DND-41 (cell line): ENCODE measurements around the gene HID1.

Experiments used
- ATAC-seq: fragments of 200-7000 bp; cut with Tn5 transposase; 3 replicates; pipeline ENCODE4 v1.9.1; 2021; ENCODE audit warnings: low read depth; ENCODE audit not compliant: insufficient read depth
- DNase-seq: peaks from one replicate; pipeline ENCODE4 v3.0.0-alpha.2; 2020
- H2AFZ ChIP-seq: 2 replicates; pipeline ENCODE4 v1.6.0; 2012; ENCODE audit warnings: low read depth, low read length
- H3K27ac ChIP-seq: 2 replicates; pipeline ENCODE4 v1.5.1; 2012; ENCODE audit warnings: low read length, inconsistent platforms
- H3K27me3 ChIP-seq: fragments of 200-600 bp; sonication (generic); 2 replicates; pipeline ENCODE4 v1.6.0; 2012; ENCODE audit warnings: low read length, mild to moderate bottlenecking, inconsistent platforms; ENCODE audit not compliant: insufficient read depth, poor library complexity
- H3K36me3 ChIP-seq: 2 replicates; pipeline ENCODE4 v1.5.1; 2012; ENCODE audit warnings: low read length, inconsistent platforms; ENCODE audit not compliant: insufficient read depth
- H3K4me1 ChIP-seq: 2 replicates; pipeline ENCODE4 v1.5.1; 2012; ENCODE audit warnings: mild to moderate bottlenecking, low read length; ENCODE audit not compliant: insufficient read depth
- H3K4me2 ChIP-seq: 2 replicates; pipeline ENCODE4 v1.6.0; 2012; ENCODE audit warnings: mild to moderate bottlenecking, moderate library complexity, low read length, inconsistent platforms; ENCODE audit not compliant: insufficient read depth
- H3K4me3 ChIP-seq, 2 experiments: fragments of 200-600 bp in 1 of 2; shearing (Covaris generic) in 1 of 2; 2 replicates each; pipeline ENCODE4 v1.5.1; 2012 to 2016; ENCODE audit warnings: inconsistent platforms in 2 of 2, low read length in 2 of 2, mild to moderate bottlenecking in 2 of 2, low read depth in 1 of 2, moderate library complexity in 1 of 2
- H3K79me2 ChIP-seq: 2 replicates; pipeline ENCODE4 v1.6.0; 2012; ENCODE audit warnings: low read length, inconsistent platforms; ENCODE audit not compliant: insufficient read depth
- H3K9ac ChIP-seq: 2 replicates; pipeline ENCODE4 v1.6.0; 2012; ENCODE audit warnings: low read depth, mild to moderate bottlenecking, inconsistent platforms, low read length, moderate library complexity
- H3K9me3 ChIP-seq: 2 replicates; pipeline ENCODE4 v1.5.1; 2012; ENCODE audit warnings: low read length, moderate library complexity, mild to moderate bottlenecking, inconsistent platforms; ENCODE audit not compliant: insufficient read depth, severe bottlenecking
- H4K20me1 ChIP-seq: 2 replicates; pipeline ENCODE4 v1.6.0; 2012; ENCODE audit warnings: low read length; ENCODE audit not compliant: insufficient read depth
- EZH2 ChIP-seq: IDR thresholded peaks from 3 replicates; pipeline ENCODE4 v1.6.1; 2012; ENCODE audit warnings: borderline replicate concordance, low read depth, mild to moderate bottlenecking, moderate library complexity, low read length, inconsistent platforms; ENCODE audit not compliant: severe bottlenecking
- TF ChIP-seq, protein P1 (sequence below): IDR thresholded peaks from 2 replicates; pipeline ENCODE4 v1.5.1; 2012; ENCODE audit warnings: borderline replicate concordance, low read length, moderate library complexity, mild to moderate bottlenecking; ENCODE audit not compliant: poor library complexity, severe bottlenecking; ENCODE audit errors: extremely low read depth

The HID1 gene

DNA sequence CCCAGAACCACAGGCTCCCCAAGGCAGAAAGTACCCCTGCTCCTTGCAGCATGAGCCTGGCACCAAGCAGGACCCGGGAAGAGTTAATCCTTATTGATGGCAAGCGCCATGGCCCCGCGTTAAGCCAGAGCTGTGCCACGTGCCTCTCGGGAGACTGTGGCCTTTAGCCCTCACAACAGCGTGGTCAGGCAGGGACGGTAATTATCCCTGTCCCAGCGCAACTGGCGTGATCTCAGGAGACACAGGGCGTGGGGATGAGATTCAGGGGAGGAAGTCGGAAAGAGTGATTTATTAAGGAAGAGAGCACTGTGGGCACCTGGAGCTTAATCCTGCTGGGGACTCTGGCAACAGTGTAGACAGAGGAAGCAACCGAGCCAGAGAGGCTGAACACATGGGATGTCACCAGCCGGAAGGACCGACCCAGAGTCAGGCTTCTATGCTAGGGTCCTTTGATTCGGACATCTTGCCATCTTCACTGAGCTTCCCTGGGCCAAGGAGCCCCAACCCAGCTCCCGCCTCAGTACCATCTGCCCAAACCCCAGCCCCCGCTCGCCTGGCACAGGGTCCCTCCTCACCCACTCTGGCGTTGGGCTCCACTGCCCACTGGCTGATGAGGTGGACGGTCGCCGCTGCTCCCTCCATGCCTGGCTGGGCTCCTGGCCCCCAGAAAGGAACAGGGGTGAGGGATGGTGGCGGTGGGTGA is 20.0 kb downstream of the HID1 start:
- no peaks in the 10 kb centered on the region for H3K4me1 ChIP-seq
- ATAC-seq (no peak), DNase-seq (no peak)
- no peak overlapping the region for H3K4me3 ChIP-seq
- TF ChIP-seq, protein P1, sequence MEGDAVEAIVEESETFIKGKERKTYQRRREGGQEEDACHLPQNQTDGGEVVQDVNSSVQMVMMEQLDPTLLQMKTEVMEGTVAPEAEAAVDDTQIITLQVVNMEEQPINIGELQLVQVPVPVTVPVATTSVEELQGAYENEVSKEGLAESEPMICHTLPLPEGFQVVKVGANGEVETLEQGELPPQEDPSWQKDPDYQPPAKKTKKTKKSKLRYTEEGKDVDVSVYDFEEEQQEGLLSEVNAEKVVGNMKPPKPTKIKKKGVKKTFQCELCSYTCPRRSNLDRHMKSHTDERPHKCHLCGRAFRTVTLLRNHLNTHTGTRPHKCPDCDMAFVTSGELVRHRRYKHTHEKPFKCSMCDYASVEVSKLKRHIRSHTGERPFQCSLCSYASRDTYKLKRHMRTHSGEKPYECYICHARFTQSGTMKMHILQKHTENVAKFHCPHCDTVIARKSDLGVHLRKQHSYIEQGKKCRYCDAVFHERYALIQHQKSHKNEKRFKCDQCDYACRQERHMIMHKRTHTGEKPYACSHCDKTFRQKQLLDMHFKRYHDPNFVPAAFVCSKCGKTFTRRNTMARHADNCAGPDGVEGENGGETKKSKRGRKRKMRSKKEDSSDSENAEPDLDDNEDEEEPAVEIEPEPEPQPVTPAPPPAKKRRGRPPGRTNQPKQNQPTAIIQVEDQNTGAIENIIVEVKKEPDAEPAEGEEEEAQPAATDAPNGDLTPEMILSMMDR = no peak
- TF ChIP-seq EZH2 = no peak
- no peaks in the 10 kb centered on the region for H3K36me3 ChIP-seq
- no peaks in the 10 kb centered on the region for H3K79me2 ChIP-seq
- H4K20me1 ChIP-seq = no peaks in the 10 kb centered on the region
- no peaks in the 10 kb centered on the region for H3K9me3 ChIP-seq
- no peak overlapping the region for H2AFZ ChIP-seq
- no peak overlapping the region for H3K27ac ChIP-seq
- no peaks in the 10 kb centered on the region for H3K27me3 ChIP-seq
- H3K4me2 ChIP-seq = no peak overlapping the region
- no peak overlapping the region for H3K9ac ChIP-seq

DNA sequence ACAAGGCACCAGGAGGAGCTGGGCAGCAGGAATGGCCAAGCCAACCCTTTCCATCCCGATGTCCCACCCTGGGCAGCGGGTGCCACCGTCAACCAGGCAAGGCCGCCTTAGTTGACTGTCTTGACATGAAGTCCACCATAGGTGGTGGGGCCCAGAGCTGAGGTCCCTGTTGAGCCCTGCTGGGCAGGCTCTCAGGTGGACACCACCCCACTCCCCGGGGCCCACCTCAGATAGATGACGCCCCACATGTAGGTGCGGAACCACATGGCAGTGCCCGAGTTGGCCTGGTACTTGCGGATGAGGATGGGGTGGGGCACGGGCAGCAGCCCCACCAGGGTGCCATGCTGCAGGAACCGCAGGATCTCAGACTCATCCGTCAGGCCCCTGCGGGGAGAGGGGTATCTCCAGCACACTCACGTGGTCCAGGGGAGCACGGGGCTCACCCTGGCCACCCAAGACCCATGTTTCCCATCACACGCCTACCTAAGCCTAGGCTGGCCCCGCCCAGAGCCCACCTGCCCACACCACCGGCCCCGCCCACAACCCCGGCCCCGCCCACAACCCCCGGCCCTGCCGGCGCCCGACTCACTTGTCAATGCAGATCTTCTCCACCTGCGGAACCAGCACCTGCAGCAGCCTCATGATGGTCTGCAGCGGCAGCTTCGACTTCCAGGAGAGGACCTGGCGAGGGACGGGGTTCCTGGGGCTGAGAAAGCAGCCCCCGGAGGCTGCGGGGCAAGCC is 20.7 kb downstream of the HID1 start:
- H3K4me2 ChIP-seq = no peak overlapping the region
- peaks cover 3% of the 10 kb centered on the region for H3K27me3 ChIP-seq
- H3K27ac ChIP-seq = no peak overlapping the region
- DNase-seq = no peak
- TF ChIP-seq, protein P1 = no peak
- no peak for TF ChIP-seq EZH2
- no peaks in the 10 kb centered on the region for H3K36me3 ChIP-seq
- H3K4me1 ChIP-seq = no peaks in the 10 kb centered on the region
- no peaks in the 10 kb centered on the region for H4K20me1 ChIP-seq
- ATAC-seq = no peak
- H2AFZ ChIP-seq = no peak overlapping the region
- H3K9ac ChIP-seq = no peak overlapping the region
- H3K79me2 ChIP-seq = no peaks in the 10 kb centered on the region
- no peak overlapping the region for H3K4me3 ChIP-seq
- H3K9me3 ChIP-seq = no peaks in the 10 kb centered on the region

DNA sequence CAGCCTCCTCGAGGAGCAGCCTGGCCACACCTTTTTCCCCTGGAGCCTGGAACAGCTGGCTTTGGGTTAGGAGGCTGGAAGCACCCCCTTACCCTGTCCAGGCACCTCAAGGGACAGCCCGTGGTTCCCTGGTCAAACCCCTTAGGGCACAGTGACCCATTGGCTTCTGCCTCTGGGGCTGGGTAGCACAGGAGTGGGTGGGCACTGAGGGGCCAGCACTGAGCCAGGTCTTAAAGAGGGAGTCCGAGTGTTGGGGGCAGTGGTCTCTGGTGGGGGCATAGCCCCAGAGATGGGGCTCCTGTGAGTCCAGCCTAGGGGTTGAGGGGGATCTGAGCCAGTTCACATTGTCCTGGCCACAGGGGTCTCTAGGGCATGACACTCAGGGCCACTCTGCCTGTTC is 21.5 kb downstream of the HID1 start:
- no peaks in the 10 kb centered on the region for H4K20me1 ChIP-seq
- no peaks in the 10 kb centered on the region for H3K9me3 ChIP-seq
- no peaks in the 10 kb centered on the region for H3K4me1 ChIP-seq
- H3K27me3 ChIP-seq = peaks cover 3% of the 10 kb centered on the region
- H2AFZ ChIP-seq = no peak overlapping the region
- ATAC-seq = no peak
- H3K36me3 ChIP-seq = no peaks in the 10 kb centered on the region
- H3K4me2 ChIP-seq = no peak overlapping the region
- no peak overlapping the region for H3K4me3 ChIP-seq
- TF ChIP-seq, protein P1 = no peak
- H3K79me2 ChIP-seq = no peaks in the 10 kb centered on the region
- H3K9ac ChIP-seq = no peak overlapping the region
- no peak for DNase-seq
- no peak overlapping the region for H3K27ac ChIP-seq
